NCI-H2171 treated with DMSO at 0.1 percent for 48 hours (cell line): Measurements from ENCODE around the gene STAB1.
A peak's percentile ranks its signal among the peaks of the same experiment; 100 is the strongest.
"Not testable (repeated sequence)": the region's sequence is repeated elsewhere in the genome, so short reads cannot be mapped to it uniquely, and the experiment has no call there.

Experiments
- DNase-seq: peaks from one replicate; lab custom pipeline; 2025; lab: John Stamatoyannopoulos, UW

Gene STAB1

DNA sequence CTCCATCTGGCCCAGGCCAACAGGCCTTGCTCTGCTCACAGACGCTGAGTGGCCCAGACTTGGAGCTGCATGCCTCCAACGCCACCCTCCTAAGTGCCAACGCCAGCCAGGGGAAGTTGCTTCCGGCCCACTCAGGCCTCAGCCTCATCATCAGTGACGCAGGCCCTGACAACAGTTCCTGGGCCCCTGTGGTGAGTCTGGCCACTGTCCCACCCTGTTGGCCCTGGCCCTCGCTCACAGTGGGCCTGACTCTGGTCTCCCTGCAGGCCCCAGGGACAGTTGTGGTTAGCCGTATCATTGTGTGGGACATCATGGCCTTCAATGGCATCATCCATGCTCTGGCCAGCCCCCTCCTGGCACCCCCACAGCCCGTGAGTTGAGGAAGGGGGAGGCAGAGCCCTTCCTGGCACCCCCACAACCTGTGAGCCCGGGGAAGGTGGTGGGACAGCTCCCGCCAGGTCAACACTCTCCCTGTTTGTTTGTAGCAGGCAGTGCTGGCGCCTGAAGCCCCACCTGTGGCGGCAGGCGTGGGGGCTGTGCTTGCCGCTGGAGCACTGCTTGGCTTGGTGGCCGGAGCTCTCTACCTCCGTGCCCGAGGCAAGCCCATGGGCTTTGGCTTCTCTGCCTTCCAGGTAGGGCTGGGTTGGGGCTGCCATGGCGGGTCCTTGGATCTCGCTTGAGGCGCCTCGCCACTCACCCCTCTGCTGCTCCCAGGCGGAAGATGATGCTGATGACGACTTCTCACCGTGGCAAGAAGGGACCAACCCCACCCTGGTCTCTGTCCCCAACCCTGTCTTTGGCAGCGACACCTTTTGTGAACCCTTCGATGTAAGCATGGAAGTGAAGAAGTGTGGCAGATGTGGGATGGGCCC lies 28.5 kb downstream of the STAB1 start:
- DNase-seq: no peak

DNA sequence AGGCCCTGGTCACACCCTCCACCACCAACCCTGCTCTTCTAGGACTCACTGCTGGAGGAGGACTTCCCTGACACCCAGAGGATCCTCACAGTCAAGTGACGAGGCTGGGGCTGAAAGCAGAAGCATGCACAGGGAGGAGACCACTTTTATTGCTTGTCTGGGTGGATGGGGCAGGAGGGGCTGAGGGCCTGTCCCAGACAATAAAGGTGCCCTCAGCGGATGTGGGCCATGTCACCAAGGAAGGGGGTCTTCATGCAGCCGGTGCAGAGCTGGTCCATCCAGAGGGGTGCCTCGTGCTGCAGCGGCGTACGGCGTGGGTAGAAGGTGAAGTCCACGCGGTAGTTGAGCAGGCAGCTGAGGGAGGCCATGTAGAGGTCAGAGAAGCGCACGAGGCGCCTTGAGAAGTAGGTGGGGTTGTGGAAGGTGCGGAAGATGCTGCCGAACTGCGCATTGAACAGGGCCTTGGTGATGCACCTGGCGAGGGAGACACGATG lies 29.2 kb downstream of the STAB1 start:
- no peak for DNase-seq

DNA sequence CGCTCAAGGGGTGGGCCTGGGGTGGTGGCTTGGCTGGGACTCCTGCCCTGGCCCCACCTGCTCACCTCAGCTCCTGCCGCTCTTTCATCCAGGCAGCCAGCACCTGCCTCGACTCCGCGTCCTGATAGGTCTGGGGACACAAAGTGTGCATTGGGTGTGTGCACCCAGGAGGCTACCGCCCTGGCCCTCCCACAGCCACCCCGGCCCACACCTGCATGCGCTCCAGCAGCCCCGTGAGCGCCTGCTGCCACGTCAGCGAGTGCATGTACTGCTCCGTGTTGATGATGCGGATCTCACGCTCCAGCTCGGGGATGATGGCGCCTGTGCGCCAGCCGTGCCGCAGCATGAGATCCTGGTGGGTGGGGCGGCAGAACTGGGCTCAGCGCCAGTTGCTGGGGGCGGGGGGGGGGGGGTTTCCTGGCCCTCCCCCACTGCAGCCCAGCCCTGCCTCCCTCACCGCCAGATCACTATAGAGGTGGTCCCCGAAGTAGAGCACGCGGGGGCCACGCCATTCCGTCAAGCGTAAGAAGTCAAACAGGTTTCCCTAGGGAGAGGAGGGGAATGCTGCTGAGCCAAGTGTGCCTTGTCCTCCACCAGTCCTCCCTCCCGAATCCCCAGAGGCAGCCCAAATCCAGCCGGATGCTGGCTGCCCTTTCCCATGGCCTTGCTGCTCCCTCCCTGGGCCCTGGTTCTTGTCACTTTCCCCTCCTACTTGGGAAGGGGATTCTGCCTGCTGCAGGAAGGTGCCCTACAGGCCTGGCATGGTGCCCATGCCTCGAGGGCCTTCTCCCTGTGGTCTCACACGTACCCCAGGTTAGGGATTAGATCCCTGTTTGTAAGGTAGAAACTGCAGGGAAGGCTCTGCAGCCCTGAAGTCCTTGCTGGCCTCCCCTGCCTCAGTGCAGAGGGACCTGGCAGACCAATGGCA lies 29.9 kb downstream of the STAB1 start:
- peak; percentile 3 for DNase-seq

DNA sequence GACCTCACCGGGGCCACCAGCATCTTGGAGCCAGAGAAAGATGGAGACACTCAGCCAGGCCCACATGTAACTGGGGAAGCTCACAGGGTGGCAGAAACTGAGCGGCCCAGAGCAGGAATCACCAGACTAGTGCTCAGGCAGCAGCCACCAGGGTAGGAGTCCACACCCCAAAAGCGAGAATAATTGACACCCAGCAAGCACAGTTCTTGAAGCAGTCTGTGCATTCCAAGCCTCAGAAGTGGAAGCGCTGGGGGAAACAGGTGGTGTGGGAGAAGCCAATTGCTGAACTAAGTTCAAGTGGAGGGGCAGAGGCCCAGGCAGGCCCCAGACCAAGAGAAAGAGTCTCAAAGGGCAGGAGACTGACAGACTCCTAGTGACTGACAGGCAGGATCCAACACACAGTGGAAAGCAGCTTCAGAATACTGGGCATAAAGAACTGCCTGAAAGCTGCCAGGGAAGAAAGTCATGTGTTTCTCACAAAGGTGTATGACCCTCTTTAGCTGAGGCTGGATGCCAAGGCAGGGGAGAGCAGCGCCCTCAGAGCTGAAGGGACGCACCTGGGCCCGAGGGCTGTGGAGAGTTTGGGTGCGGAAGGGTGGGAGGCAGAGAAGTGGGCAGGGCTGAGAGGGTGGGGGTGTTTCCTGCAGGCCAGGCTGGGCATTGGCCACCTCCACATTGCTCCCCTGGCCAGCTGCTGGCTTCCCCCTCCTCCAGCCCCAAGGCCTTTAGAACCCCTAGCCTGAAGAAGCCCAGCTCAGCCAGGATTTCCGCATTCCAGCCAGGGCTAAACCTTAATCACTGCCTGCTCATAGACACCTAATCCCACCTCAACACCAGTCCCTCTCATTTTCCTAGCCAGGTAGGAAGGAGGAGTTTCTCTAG lies 30.8 kb downstream of the STAB1 start:
- no peak for DNase-seq

DNA sequence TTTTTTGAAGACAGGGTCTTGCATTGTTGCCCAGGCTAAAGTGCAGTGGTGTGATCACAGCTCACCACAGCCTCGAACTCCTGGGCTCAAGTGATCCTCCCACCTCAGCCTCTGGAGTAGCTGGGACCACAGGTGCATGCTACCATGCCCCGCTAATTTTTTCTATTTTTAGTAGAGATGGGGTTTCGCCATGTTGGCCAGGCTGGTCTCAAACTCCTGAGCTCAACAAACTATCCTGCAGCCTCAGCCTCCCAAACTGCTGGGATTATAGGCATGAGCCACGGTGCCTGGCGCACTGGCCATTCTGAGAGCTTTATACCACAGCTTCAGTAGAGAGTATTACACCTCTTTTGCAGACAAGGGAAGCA lies 31.5 kb downstream of the STAB1 start:
- DNase-seq: not testable (repeated sequence)

DNA sequence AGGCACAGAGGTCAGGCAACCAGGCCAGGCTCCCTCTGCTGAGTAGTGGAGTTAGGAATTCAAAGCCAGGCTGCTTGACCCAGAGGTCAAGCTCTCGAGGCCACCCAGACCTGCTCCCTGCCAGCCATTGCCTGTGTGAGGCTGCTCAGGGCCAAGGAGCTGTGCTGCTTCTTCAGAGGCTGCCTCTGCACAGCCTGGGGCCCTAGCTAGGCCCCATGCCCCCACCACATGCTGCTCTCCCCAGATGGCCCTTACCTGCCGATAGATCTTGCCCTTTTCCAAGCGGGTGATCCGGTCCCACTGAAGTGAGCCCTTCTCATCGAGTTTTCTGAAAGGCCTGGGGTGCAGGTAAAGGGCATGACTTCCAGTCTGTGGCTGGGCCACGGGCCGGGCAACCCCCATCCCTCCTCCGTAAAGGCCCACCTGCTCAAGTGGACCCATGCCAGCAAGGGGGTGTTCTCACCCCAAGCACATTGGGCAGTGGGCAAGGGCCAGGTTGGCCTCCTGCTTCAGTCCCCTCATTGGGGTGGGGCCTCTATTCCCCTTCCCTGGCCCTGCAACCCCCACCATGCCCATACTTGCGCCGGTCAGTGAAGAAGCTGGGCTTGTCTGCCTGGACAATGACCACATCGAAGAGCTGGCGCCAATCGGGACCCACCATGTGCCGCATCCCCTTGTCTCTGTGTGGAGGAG lies 32.0 kb downstream of the STAB1 start:
- no peak for DNase-seq

DNA sequence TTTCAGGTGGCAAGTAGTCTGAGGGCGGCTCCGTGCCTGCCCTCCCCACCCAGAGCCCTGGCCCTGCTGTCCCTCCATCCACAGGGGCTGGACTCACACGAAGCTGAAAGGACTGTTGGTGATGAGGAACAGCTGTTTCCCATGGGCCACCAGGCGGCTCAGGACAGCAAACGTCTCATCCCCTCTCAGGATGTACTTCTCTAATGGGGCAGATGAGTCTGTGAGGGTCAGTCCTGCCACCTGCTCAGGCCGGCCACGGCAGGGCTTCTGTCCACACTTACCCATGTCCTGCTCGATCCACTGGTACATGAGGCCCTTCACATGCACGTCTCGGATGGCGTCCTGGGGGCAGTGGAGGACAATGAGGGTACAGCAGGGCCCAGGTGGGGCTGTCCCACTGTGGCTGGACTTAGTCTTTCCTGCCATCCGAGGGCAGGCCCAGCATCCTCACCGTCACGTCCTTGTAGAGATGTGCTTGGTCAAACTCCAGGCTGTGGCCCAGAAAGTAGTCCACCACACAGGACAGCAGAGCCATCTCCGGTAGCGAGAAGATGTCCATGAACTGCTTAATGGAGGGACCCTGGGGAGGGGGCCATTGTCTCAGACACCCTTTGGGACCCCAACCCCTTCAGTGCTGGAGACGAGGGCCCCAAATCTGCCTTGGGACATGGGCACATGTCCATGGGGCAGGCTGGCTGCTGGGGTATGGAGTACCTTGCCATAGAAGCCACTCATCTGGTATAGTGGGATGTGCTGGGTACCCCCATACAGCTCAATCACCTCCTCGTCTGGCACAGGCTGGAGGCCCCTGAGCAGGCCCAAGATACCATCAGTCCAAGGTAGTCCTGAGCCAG lies 32.8 kb downstream of the STAB1 start:
- DNase-seq: no peak

DNA sequence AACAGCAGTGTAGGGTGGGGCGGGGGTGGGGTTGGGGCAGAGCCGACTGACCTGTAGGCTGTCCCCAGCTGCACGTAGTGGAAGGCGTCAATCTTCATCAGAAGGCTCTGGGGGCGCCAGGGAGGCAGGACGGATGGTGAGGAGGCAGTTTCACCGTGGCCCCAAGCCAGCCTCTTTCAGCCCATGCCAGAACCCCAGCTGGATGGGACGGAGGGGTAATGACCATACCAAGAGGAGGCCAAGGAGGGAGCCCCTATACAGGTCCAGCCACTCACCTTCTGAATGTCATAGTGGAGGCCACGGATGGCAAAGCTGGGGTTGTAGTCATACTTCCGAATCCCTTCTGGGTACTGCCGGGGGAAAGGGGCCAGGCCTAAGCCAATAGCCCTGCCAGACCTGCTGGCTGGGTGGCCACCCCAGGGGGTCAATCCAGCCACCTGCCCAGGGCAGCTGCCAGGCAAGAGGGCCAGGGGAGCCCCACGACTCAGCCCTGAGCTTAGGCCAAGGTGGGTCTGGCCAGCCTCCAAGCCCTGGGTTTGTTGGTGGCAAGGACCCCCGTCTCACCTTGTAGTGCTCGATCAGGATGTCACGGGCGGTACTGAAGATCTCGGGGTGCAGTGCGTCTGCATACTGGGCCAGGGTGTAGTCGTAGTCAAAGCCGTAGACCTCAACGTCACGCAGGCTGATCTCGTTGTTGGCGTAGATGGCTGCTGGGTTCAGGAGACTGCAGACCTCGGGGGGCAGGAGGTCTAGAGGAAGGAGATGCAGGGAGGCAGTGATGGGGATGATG lies 33.6 kb downstream of the STAB1 start:
- DNase-seq: no peak

DNA sequence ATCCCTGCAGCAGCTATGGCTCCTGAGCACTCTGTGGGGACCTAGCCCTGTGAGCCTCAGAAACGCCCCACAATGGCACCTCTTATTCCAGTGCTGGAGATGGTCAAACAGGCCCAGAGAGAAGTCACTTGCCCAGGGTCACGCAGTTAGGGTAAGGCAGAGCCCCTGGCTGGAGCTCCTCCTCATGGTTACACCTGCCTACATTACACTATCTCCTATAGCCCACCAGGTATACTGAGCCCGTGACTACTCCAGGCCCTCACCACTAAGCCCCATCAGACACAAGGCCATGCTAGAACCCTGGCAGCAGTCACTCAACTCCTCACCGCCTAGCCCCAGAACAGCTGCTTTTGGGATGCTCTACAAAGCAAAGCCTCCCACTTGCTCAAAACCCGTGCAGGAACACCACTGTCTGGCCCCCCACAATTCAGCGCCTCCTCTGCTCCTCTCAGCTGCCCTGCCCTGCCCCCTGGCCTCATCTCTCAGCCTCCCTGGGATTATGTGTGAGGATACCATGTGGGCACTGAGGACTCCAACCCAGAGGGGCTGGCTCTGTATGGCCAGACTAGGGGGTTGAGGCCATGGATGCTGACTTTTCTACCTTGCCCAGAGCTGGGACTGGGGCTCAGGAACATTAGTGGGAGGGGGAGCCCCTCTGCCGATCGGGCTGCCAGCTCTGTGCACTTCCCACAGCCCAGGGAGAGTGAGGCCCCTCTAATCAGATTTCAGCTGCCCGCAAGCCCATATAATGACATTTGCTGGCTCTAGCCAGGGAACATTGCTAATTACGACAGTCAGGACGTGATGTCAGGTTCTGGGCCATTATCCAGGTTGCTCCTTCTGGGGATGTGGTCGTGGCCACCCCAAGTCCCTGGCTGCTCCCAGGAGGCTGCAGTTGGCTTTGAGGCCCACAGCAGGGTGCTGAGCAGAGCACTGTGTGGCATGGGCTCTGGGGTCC lies 34.5 kb downstream of the STAB1 start:
- DNase-seq: no peak

DNA sequence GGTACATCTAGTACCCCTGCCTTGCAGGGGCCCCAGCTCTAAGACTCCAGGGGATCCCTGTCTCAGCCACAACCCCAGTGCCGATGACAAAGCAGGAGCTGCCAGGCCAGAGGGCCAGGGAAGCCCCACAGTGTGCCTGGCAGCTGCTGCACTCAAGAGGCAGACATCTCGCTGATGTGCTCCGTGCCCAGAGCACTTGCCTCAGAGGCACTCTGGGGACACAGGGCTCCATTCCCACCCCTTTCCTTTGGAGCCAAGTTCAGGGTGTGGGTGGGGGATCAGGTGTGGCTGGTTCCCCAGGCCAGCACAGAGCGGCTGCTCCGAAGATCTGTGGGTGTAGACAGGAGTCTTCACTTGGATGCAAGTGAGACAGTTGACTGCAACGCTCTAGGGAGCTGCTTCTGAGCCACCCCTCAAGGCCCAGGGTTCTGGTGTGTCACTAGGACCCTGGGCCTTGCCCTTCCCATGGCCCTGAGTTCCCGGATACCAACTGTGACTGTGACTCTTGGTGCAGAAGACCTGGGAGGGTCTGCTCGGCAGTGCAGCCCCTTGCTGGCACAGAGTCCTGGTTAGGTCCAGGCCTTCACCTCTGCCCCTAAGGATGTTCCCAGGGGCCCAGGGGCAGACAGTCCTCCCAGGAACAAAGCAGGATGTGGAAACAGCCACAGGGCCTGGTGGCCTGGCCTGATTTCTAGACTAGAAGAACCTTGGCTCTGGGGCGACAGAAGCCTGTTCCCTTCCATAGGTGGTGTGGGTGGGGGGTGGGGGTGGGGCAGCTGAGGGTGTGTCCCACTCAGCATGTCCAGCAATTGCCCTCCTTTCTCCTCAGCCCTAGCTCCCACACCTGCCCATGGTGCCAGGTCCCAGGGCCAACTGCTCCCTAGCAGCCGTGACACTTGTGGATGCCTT lies 36.0 kb downstream of the STAB1 start:
- peak; percentile 24 for DNase-seq

DNA sequence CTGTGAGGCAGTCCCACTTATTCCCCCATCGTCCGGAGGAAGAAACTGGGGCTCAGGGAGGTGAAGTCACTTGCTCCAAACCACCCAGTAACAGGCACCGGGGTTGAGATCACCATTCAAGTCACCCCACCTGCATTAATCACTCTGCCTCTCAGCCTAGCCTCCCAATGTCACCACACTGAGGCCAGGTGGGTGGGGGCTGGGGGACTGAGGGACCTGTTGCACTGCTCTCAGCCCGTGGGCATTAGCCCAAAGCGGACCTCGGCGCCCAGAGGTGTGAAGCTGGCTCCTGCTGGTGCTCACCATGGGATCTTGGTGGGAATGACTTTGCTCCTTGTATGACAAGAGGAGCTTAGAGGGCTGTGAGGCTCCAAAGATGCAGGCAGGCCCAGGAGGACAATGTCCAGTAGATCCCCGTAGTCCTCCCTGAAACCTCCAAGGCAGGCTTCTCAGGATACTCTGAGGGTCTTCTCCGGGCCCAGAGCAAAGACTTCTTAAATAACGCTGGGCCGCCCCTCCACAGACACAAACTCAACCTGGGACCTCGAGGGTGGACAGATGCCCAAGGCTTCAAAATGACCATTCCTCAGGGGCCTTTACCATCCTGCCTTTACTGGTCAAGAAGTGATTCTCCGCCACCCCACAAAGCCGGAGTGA lies 36.9 kb downstream of the STAB1 start:
- no peak for DNase-seq

DNA sequence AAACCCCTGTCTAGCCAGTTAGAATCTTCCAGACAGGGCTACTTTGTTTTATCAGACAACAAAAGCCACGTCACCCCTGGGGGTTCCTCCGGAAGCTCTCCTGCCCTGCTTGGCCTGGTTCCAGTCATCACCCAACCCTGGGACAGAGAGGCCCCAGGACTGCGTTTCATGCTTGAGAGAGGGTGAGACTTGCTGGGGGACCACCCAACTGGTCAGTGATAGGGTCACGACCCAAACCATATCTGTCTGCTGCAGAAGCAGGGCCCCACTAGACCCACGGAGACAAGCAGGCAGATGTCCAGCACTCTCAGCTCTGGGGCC lies 37.3 kb downstream of the STAB1 start:
- no peak for DNase-seq

DNA sequence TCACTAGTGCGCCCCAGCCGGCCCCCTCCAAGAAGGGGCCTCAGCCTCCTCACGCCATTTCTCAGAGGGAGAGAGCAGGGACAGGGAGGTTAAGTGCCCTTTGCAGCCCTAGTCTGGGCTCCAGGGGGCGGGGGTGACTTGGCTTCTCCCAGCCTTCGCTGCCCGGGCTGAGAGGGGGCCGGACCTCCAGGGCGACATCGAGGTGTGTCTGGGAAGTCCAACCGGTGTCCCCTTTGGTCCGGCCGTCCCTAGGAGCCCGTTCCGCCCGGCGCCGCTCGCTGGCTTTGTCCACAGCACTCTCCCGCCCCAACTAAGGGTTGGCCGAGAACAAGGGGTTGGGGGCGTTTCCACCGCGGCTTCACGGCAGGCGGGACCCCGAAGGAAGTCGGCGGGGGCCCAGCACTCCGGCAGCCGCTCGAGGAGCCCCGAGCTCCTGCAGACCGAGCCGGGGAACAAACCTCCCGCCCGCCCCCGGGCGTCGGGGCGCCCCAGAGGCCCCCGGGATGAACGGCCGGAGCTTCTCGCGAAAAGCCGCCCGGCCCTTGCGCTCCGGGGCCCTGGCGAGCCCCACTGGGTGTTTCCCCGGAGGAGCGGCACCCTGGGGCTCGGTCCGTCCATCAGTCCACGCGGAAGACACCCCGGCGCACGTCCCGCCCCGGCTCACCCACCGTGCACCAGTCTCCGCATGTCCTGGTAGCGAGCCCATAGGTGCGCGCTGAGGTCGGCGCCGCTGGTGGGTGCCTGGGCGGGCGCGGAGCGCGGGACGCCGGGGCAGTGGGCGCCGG lies 37.9 kb downstream of the STAB1 start:
- no peak for DNase-seq

DNA sequence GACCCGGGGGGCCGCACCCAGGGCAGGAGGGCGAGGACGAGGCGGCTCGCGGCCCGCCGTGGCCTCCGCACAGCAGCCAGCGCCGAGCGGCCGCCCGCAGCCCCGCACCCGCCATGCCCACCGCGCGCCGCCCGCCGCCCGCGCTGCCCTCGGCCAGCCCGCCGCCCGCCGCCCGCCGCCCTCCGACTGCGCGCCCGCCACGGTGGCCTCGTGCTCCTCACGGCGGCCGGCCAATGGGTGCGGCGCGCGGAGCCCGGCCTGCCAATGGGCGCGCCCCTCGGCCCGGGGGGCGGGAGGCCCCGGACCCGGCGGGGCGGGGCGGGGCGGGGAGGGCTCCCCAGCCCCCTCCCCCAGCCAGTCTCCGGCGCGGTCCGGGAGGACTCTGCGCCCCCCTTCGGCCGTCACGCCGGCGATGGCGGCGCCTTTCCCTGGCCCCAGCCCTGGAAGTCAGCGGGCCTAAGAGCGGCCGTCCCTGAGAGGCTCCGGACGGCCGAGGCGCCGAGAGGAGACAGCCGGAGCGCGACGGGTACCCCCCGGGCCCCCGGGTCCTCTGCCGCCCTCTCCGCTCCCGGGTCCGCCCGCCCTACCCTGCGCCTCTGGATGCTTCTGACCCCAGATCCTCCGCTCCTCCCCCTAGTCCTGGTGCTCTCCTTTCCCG lies 38.6 kb downstream of the STAB1 start, which contains the start of gene NT5DC2:
Gene NT5DC2, minus strand, starts transcription at position 235 of the 658 bp plus-strand sequence. Its CDS starts 120 bp downstream, at position 115.
- DNase-seq: peak; percentile 18
